Activated naive CD4-positive, alpha-beta T cell treated with anti-CD3 and anti-CD28 coated beads, Interleukin-2, amount 50 U/mL, for 72 hours (primary cell): ENCODE results near the gene LDHA. TPM values are rescaled to one million over a fixed set of nuclear protein-coding genes. Genes with fewer than 3 reads are reported as not detected.

Experiments used
- ATAC-seq, 2 donors: fragments of 150-1000 bp; cut with Tn5 transposase; 2 replicates each; pipeline ENCODE4 v1.10.0; 2021; ENCODE audit warnings: mild to moderate bottlenecking in 2 of 2, moderate library complexity in 2 of 2
- DNase-seq, 2 donors: peaks; one replicate each; pipeline ENCODE4 v3.0.0; 2021 to 2022; ENCODE audit warnings: low spot score in 2 of 2
- H3K27ac Mint-ChIP-seq, 2 donors: one replicate each; pipeline ENCODE4 v1.8.0; 2022; ENCODE audit warnings: mild to moderate bottlenecking in 2 of 2, mixed read lengths in 2 of 2
- H3K36me3 Mint-ChIP-seq, 2 donors: one replicate each; pipeline ENCODE4 v1.8.0; 2022; ENCODE audit warnings: mixed read lengths in 2 of 2
- H3K9me3 Mint-ChIP-seq, 2 donors: one replicate each; pipeline ENCODE4 v1.8.0; 2022; ENCODE audit warnings: mixed read lengths in 2 of 2
- total RNA-seq, 2 donors: library from RNA; stranded (reverse); gene quantifications; one replicate each; pipeline ENCODE4 v1.2.3, GENCODE V29; 2022

LDHA gene
- 1,000 to 10,000 TPM in 1 of 2 donors, 100 to 1,000 TPM in 1; 979 to 2,196 TPM for total RNA-seq

DNA sequence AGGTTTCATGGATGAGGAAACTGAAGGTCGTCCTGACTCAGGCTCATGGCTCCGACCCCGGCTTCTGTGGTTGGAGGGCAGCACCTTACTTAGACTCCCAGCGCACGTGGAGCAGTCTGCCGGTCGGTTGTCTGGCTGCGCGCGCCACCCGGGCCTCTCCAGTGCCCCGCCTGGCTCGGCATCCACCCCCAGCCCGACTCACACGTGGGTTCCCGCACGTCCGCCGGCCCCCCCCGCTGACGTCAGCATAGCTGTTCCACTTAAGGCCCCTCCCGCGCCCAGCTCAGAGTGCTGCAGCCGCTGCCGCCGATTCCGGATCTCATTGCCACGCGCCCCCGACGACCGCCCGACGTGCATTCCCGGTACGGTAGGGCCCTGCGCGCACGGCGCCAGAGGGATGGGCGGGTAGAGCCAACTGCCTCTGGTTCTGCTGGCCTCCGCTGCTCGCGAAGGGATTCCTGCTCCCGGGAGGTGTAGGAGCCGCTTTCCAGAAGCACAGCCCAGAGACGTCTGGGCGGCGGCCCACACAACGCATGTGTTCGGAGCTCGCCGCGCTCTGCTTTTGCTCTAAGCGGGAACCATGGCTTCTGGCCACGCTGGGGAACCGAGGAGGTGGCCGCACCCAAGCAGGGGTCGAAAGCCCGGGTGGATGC, at the start of gene LDHA:
LDHA (plus strand) TSS at position 289 of the 653 bp plus-strand sequence. CDS start 2,280 bp downstream, outside the sequence.
- no peaks in the 10 kb centered on the region for H3K9me3 Mint-ChIP-seq
- DNase-seq (peak; percentile 97 to 98), ATAC-seq (peak; percentile 82)
- H3K27ac Mint-ChIP-seq: peak within 1 kb of the TSS; percentile 98 to 99
- H3K36me3 Mint-ChIP-seq: peaks cover 42 to 48% of the 10 kb centered on the region in 2 donors

DNA sequence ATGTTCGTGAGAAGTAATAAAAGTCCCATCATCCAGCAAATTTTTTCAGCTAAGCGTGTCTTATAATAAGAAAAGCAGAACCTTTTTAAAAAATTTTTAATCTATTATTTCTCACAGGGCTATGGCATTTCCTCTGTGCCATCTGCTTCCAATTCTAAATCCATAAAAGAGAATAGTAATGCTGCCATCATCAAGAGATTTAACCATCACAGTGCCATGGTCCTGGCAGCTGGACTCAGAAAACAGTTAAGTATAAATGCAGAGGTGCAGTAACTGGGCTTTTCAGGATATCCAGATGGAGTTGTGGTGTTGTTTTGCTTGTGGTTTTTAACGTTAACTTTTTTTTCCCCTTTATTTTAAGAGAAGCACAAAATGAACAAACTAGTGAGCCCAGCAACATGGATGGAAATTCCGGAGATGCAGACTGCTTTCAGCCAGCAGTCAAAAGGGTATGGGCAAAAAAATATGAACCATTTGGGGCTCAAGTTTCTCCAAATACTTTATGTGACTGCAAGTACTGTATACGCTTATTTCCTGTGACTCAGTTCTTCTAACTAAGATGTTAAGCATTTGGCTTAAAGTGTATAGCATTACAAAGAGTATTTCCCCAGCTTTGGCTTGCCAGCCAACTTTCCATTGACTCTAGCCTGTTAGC, 46.8 kb upstream of the LDHA start:
- DNase-seq (no peak), ATAC-seq (no peak)
- Mint-ChIP-seq H3K36me3 (peaks cover 6 to 10% of the 10 kb centered on the region in 2 donors), H3K27ac (peak overlapping the region in 1 of 2 donors; percentile 55), H3K9me3 (no peaks in the 10 kb centered on the region)

DNA sequence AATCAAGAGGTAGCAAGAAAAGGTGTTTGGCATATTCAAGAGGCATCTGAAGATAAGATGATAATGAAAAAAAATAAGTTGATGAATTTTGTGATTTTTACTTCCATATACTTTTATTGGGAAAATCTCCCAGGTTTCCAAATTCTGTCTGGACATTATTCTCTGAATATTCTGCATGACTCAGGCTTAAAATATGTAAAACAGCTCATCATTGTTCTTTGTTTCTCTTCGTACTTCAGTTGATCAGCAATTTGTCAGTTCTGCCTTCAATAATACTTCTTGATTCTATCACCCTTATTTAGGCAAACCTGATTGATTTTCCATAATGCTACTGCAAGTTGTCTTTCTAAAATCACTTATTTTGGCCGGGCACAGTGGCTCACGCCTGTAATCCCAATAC, 41.8 kb upstream of the LDHA start:
- no peaks in the 10 kb centered on the region for H3K9me3 Mint-ChIP-seq
- ATAC-seq (no peak), DNase-seq (no peak)
- H3K36me3 Mint-ChIP-seq: peaks cover 0 to 4% of the 10 kb centered on the region in 2 donors
- H3K27ac Mint-ChIP-seq: no peak overlapping the region

DNA sequence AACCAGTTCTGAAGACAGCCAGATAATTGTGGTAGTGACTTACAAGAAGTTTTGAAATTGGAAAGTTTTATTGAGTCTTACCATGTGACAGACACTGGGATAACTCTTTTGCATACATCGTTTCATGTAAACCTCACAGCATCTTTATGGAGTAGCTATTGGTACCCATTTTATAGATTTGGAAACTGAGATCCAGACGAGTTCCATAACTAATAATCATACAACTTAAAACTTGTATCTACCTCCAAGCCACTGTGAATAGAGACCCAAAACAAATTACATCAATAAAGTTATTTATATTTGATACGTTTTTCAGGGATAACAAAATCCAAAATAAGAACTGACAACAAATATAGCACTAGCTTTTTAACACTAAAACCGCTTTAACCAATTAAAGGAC, 35.7 kb upstream of the LDHA start:
- no peak for ATAC-seq
- Mint-ChIP-seq H3K36me3 (peaks cover 0 to 14% of the 10 kb centered on the region in 2 donors), H3K9me3 (no peaks in the 10 kb centered on the region), H3K27ac (no peak overlapping the region)
- no peak for DNase-seq

DNA sequence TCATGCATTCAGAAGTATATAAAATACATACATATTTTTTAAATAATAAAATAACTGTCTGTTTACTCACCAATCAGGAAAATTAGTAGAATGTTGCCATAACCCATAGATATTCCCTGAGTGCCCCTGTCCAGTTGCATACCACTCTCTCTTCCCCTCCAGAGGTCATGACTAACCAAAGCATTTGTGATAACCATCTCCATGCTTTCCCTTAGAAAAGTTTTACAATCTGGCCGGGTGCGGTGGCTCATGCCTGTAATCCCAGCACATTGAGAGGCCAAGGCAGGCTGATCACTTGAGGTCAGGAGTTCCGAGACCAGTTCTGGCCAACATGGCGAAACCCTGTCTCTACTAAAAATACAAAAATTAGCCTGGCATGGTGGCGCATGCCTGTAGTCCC, 33.2 kb upstream of the LDHA start:
- no peak for ATAC-seq
- H3K9me3 Mint-ChIP-seq: no peaks in the 10 kb centered on the region
- H3K27ac Mint-ChIP-seq: no peak overlapping the region
- no peak for DNase-seq
- H3K36me3 Mint-ChIP-seq: peaks cover 0 to 21% of the 10 kb centered on the region in 2 donors

DNA sequence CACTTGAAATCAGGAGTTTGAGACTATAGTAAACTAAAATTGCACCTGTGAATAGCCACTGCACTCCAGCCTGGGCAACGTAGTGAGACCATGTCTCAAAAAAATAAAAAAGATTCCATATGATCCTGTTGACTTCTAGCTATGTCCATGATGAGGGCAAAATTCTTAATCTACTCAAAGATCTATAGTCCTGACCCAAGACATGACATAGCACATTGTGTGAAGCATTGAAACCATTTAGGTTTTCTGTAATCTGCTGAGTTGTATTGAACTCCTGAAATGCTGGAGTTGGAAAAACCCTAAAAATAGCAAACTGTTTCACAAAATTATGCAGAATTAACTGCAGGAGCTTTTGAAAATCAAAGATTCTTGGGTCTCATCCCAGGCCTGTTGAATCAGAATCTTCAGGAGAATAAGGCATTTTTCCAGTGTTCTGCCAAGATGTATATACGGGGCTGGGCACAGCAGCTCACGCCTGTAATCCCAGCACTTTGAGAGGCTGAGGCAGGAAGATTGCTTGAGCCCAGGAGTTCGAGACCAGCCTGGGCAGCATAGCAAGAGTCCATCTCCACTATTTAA, 29.8 kb upstream of the LDHA start:
- peaks cover 0 to 15% of the 10 kb centered on the region in 2 donors for H3K36me3 Mint-ChIP-seq
- DNase-seq (no peak), ATAC-seq (no peak)
- peak overlapping the region in 1 of 2 donors; percentile 22 for H3K27ac Mint-ChIP-seq
- H3K9me3 Mint-ChIP-seq: no peaks in the 10 kb centered on the region

DNA sequence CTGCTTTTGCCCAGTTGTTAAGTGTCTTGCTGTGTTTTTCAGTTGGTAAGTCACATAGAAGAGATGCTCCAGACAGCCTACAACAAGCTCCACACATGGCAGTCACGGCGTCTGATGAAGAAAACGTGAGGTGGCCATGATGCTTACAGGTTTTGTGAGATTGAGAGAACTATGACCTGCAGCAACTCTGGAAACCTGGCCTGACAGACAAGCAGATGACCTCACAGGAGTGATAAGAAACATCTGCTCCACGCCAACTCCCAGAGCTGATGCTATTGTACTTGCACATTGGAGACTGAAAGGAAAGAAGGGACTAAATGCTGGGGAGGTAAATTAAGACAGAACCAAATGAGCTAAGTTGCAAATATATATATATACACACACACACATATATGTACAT, 28.6 kb upstream of the LDHA start:
- H3K27ac Mint-ChIP-seq: no peak overlapping the region
- no peak for ATAC-seq
- no peak for DNase-seq
- H3K9me3 Mint-ChIP-seq: no peaks in the 10 kb centered on the region
- H3K36me3 Mint-ChIP-seq: peaks cover 0 to 15% of the 10 kb centered on the region in 2 donors

DNA sequence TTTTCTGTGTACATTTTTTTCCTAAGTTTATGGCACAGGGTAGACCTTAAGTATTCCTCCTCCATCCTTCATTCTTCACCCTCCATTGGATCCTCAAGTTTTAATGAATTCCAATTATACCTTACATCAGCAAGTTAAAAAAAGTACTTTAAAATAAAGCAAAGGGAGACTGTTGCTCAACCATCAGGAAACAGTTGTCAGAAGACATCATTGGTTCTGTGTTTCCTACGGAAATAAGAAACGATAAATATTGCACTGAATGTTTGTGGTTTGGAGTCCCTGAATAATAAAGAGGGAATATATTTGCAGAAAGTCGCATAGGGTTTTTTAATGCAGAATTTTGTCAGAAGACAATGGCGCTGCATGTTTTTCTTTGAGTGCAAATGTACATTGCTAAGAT, 28.1 kb upstream of the LDHA start:
- H3K9me3 Mint-ChIP-seq: no peaks in the 10 kb centered on the region
- peaks cover 0 to 12% of the 10 kb centered on the region in 2 donors for H3K36me3 Mint-ChIP-seq
- peak overlapping the region in 1 of 2 donors; percentile 89 for H3K27ac Mint-ChIP-seq
- ATAC-seq (no peak), DNase-seq (no peak)

DNA sequence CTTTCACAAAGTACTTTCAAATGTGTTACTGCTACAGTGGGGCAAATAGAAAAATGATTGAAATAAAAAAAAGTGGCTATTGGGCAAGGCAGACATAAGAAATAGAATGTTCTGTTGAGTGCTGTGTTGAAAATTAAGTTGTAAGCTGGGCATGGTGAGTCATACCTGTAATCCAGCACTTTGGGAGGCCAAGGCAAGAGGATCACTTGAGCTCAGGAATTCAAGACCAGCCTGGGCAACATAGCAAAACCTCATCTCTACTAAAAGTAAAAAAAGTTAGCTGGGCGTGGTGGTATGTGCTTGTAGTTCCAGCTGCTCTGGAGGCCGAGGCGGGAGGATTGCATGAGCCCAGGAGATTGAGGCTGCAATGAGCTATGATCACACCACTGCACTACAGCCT, 26.9 kb upstream of the LDHA start:
- Mint-ChIP-seq H3K36me3 (peaks cover 0 to 10% of the 10 kb centered on the region in 2 donors), H3K27ac (peak overlapping the region; percentile 3 to 48), H3K9me3 (no peaks in the 10 kb centered on the region)
- ATAC-seq: no peak
- no peak for DNase-seq

DNA sequence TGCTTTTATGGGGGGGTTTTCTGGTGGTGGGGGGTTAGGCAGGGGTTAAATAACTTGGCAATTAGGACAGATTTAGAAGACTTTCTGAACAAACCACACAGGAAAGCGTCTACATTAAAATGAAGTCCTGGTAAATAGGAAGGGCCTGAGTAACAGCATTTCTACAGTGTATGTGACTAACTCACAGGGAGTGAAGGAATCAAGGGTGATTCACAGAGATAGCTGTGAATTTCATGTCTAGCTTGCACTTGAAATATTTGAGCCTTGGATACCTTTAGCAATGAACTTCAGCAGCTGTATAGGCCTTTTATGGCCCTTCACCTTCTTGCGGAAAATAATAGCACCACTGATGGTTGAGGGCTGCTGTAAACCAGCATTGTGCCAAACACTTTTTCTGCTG, 26.1 kb upstream of the LDHA start:
- H3K9me3 Mint-ChIP-seq: no peaks in the 10 kb centered on the region
- DNase-seq (no peak), ATAC-seq (no peak)
- peak overlapping the region; percentile 3 to 27 for H3K27ac Mint-ChIP-seq
- peaks cover 0 to 10% of the 10 kb centered on the region in 2 donors for H3K36me3 Mint-ChIP-seq

DNA sequence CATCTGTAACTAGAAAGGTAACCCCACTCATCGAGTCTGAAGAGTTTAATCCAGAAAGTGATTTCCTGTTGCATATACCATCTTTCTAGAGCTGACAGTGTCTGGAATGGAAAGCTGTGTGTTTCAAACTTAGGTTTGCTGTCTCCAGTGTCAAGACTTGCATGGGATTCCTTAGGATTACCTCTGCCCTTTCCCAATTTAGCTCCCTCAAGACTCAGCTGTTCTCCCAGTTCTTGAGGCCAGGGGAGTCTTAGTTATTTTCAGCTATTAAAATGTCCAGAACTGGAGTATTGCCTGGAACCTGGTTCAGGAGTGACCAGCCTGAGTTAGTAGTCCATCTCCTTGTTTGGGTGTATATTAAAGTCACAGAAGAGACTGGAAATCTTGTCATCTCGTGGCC, 25.0 kb upstream of the LDHA start:
- Mint-ChIP-seq H3K9me3 (no peaks in the 10 kb centered on the region), H3K36me3 (peaks cover 0 to 10% of the 10 kb centered on the region in 2 donors), H3K27ac (no peak overlapping the region)
- ATAC-seq (no peak), DNase-seq (no peak)

DNA sequence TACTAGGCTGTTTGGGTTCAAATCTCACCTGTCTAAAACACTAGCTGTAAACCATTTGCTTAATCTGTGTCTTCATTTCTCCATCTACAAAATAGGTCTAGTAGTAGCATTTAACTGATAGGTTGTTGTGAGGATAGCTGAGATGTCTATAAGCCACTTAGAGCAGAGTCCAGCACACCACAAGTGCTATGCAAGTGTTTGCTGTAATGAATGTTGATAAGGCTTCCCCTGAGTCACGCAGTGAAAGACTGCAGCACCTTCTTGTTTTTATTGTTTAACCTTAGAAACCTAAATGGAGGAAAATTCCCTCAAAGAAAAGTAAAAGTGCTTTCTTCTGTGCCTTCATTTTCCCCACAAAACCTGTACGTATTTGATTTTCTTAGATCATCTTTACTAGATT, 23.1 kb upstream of the LDHA start:
- ATAC-seq: no peak
- H3K9me3 Mint-ChIP-seq: no peaks in the 10 kb centered on the region
- H3K27ac Mint-ChIP-seq: peak overlapping the region in 1 of 2 donors; percentile 80
- peaks cover 0 to 2% of the 10 kb centered on the region in 2 donors for H3K36me3 Mint-ChIP-seq
- no peak for DNase-seq

DNA sequence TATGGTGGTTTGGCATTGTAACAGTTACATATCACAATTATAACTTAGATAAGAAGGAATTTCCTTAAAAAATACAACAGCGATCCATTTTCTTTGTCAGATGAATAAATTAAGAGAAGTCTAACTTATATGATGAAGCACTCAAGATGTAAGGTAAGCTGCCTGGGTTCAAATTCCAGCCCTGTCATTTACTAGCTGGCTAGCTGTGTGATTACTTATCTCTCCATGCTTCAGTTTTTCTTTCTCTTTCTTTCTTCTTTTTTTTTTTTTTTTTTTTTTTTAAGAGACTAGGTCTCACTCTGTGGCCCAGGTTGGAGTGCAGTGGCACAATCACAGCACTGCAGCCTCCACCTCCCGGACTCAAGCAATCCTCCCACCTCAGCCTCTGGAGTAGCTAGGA, 22.2 kb upstream of the LDHA start:
- H3K27ac Mint-ChIP-seq: no peak overlapping the region
- DNase-seq: no peak
- ATAC-seq: no peak
- no peaks in the 10 kb centered on the region for H3K36me3 Mint-ChIP-seq
- H3K9me3 Mint-ChIP-seq: no peaks in the 10 kb centered on the region

DNA sequence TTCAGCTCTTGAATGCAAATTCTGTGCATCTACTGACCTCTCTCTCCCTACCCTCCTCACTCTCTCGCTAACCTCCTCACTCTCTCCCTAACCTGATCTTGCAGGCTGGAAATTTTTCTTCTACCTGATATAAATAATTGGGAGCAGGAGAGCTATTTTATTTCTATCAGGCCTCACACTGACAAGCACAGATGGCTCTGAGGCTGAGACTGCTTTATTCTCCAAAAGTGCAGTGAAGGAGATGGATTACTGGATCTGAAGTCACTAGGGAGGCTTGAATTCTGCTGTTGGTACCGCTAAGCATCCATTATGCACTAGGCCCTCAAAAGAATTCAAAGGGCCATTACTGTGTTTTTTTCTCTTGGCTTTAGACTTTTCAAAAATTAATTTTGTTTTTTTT, 19.4 kb upstream of the LDHA start:
- ATAC-seq (no peak), DNase-seq (no peak)
- H3K27ac Mint-ChIP-seq: no peak overlapping the region
- H3K36me3 Mint-ChIP-seq: no peaks in the 10 kb centered on the region
- no peaks in the 10 kb centered on the region for H3K9me3 Mint-ChIP-seq

DNA sequence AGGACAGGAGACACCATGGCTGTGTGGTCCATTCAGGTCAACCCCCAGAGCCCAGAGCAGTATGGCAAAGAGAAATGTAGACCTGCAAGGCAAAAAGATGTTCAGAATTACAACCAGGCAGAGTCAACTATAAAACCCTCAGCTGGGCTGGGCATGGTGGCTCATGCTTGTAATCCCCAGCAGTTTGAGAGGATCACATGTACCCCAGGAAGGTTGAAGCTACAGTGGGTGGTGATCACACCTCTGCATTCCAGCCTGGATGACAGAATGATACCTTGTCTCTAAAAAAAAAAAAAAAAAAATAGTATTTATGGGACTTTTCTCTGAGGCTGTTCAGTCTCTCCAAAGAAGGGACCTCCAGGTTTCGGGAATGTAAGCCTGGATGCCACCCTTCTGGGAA, 18.4 kb upstream of the LDHA start:
- no peak for ATAC-seq
- H3K9me3 Mint-ChIP-seq: no peaks in the 10 kb centered on the region
- H3K27ac Mint-ChIP-seq: no peak overlapping the region
- no peak for DNase-seq
- H3K36me3 Mint-ChIP-seq: no peaks in the 10 kb centered on the region

DNA sequence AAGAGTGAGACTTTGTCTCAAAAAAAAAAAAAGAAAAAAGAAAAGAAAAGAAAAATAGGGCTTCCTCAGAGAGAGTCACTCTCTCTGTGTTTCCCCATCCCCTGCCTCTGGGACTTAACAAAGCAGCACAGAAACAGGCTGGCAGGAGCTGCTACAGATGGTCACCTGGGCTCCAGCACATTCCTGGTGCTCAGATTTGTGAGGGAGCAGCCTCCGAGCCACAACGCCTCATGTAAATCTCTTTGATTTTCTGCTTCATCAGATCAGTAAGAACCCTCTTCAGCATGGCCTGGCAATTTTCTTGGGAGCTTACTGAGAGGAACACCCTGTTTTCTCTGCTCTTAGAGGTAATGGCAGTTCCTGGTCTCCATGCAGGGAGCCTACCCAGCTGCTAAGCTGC, 15.2 kb upstream of the LDHA start:
- no peaks in the 10 kb centered on the region for H3K36me3 Mint-ChIP-seq
- DNase-seq (no peak), ATAC-seq (no peak)
- H3K27ac Mint-ChIP-seq: no peak overlapping the region
- H3K9me3 Mint-ChIP-seq: no peaks in the 10 kb centered on the region

DNA sequence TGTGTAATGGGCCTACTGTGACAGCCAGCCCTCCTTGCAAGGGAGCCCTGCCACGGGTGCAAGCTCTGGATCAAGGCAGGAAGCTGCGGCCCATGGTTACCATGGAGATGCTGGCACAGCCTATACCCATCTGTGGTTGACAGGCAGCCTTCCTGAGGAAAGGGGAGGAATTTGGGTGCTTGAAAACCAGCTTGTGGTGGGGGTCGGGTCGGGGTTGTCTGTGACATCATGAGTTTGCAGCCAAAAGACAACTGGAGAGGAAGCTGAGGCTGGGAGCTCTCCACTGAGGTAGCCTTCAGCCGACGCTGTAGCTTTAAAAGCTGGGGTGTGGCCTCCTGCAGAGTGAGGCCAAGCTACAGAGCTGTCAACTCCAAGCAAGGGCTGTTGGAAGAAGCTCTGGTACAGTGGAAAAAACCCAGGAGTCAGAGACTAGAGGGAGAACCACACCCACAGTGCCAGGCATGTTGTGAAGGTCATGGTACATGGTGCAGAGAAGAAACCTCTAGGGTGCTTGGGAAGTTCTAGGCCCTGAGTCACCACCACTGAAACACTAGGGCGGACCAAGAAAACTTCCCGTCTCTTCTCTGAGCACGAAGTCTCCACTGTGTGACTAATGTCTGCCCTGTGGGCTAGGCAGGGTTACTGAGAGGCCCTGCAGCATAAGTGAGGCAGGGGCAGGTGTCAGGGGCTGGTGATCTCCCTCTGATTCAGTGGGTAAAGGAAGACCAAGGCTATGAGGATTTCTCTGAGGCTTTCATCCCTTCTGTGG, 10.8 kb upstream of the LDHA start:
- peak overlapping the region; percentile 95 to 99 for H3K27ac Mint-ChIP-seq
- H3K9me3 Mint-ChIP-seq: no peaks in the 10 kb centered on the region
- no peaks in the 10 kb centered on the region for H3K36me3 Mint-ChIP-seq
- ATAC-seq (peak; percentile 94 to 98), DNase-seq (peak; percentile 77 to 92)
